Tibial nerve (tissue), 4 donors: ENCODE data around the gene PHF21B. TPM values are rescaled to one million over a fixed set of nuclear protein-coding genes. Genes with fewer than 3 reads are reported as not detected.

Experiments used
- DNase-seq, 2 donors: peaks; one replicate each; pipeline ENCODE4 v3.0.0-alpha.2; 2019; ENCODE audit warnings: low spot score in 2 of 2
- H3K27ac ChIP-seq, 4 donors: fragments of 200-600 bp; sonication (generic) in 3 of 4; one replicate each; pipeline ENCODE4 v1.5.1; 2017 to 2019; ENCODE audit warnings: mild to moderate bottlenecking in 1 of 4
- H3K27me3 ChIP-seq, 2 donors: fragments of 200-600 bp; sonication (generic) in 1 of 2; one replicate each; pipeline versions ENCODE4 v1.5.1 to v1.6.0; 2017 to 2019
- H3K36me3 ChIP-seq, 3 donors: fragments of 200-600 bp; sonication (generic); one replicate each; pipeline ENCODE4 v1.5.1; 2018 to 2019
- H3K4me1 ChIP-seq, 4 donors: fragments of 200-600 bp; sonication (generic) in 3 of 4; one replicate each; pipeline ENCODE4 v1.5.1; 2017 to 2019
- H3K4me3 ChIP-seq, 4 donors: fragments of 200-600 bp; sonication (generic) in 3 of 4; one replicate each; pipeline ENCODE4 v1.5.1; 2017 to 2019; ENCODE audit warnings: mild to moderate bottlenecking in 1 of 4, moderate library complexity in 1 of 4
- H3K9me3 ChIP-seq, 4 donors: fragments of 200-600 bp; sonication (generic) in 3 of 4; one replicate each; pipeline ENCODE4 v1.5.1; 2017 to 2019
- EP300 ChIP-seq, 2 donors: sonication (generic); formaldehyde crosslinking; IDR thresholded peaks; one replicate each; pipeline ENCODE4 v1.6.1; 2017; ENCODE audit warnings: antibody characterized with exemption in 2 of 2, mild to moderate bottlenecking in 1 of 2
- POLR2A ChIP-seq, 2 donors: fragments of 450-650 bp; IDR thresholded peaks; one replicate each; pipeline ENCODE4 v1.6.1; 2017; ENCODE audit warnings: antibody characterized with exemption in 2 of 2, mild to moderate bottlenecking in 2 of 2, moderate library complexity in 2 of 2
- WGBS, 2 donors: methylation state at CpG; one replicate each; pipeline ENCODE4 v1.1.5; 2018; 5-methylcytosine and 5-hydroxymethylcytosine counted together
- total RNA-seq, 4 donors: library from RNA; depleted of rRNA; stranded (reverse); fragments of >200 nt; gene quantifications; one replicate each; pipeline ENCODE4 v1.1.0, GENCODE V29; 2016
- TF ChIP-seq, protein P1 (sequence below), 5 experiments: fragments of 200-600 bp in 3 of 5; fragments of 450-650 bp in 2 of 5; sonication (generic) in 3 of 5; IDR thresholded peaks; one replicate each; pipeline ENCODE4 v1.5.1; 2016 to 2019; ENCODE audit warnings: antibody characterized with exemption in 5 of 5, mild to moderate bottlenecking in 3 of 5, moderate library complexity in 2 of 5

PHF21B gene
- total RNA-seq, 4 donors from 2014 or later, result 0.39 to 4.2 (median 0.90) TPM; not detected in 1

DNA sequence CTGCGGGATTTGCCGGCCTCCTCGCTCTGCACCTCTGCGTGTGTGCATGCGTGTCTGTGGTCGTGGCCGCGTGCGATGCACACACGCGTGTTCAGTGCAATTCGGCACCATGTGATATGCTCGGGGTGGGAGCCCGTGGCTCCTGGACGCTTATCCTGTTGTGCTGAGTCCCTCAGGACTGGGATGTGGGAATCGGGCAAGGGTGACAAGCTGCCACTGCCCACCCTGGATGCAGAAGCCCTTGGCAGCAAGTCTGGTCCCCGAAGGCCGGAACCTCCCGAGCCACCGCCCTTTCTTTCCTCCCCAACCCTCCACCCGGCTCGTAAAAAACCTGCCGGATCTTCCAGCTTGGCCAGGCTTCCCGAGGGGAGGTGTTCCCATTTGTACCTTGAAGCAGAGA lies 128.2 kb downstream of the PHF21B start:
- Histone ChIP-seq H3K27me3 (no peaks in the 10 kb centered on the region), H3K4me3 (no peak overlapping the region), H3K4me1 (no peaks in the 10 kb centered on the region), H3K36me3 (peaks cover 0 to 55% (median 0%) of the 10 kb centered on the region in 3 donors), H3K9me3 (peaks cover 0 to 22% (median 0%) of the 10 kb centered on the region in 4 donors), H3K27ac (no peak overlapping the region)
- no peak for DNase-seq
- TF ChIP-seq EP300 (IDR thresholded peaks at IDR 0.05) (no peak), POLR2A (IDR thresholded peaks at IDR 0.05) (no peak)
- TF ChIP-seq, protein P1, sequence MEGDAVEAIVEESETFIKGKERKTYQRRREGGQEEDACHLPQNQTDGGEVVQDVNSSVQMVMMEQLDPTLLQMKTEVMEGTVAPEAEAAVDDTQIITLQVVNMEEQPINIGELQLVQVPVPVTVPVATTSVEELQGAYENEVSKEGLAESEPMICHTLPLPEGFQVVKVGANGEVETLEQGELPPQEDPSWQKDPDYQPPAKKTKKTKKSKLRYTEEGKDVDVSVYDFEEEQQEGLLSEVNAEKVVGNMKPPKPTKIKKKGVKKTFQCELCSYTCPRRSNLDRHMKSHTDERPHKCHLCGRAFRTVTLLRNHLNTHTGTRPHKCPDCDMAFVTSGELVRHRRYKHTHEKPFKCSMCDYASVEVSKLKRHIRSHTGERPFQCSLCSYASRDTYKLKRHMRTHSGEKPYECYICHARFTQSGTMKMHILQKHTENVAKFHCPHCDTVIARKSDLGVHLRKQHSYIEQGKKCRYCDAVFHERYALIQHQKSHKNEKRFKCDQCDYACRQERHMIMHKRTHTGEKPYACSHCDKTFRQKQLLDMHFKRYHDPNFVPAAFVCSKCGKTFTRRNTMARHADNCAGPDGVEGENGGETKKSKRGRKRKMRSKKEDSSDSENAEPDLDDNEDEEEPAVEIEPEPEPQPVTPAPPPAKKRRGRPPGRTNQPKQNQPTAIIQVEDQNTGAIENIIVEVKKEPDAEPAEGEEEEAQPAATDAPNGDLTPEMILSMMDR (IDR thresholded peaks at IDR 0.05), result no peak
- WGBS, 2 donors, result 85 to 86% methylated on average over 21 to 22 of the region's 24 CpGs

DNA sequence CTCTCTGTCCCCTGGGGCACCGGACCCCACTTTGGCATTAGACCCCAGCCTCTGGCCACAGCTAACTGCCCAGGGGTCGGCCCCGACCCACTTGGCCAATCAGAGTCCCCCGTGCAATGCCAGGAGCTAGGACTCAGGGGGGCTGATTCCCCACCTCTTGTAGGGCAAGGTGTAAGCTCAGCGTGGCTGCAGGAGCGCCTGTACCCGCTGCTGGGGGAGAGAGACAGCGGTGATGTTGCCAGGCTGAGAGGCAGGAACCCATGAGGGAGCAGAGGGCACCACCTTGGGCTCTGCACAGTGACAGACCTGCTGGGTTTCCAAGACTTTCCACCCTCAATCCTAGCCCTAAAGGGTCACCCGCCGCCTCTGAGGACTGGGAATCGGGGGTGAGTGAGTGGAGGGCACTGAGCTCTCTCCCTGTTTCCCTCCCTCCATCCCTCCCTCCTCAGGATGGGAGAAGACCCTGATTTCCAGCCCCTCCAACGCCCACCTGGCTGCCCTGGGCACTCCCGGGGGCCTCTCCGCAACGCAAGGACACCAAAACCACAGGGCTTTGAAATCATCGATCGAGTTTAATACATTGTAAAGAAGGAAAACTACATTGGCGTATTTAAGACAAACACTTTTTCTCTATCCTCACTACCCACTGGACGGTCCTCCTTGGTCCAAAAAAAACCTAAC lies 129.1 kb downstream of the PHF21B start:
- H3K36me3 ChIP-seq, result peaks cover 0 to 53% (median 0%) of the 10 kb centered on the region in 3 donors
- H3K9me3 ChIP-seq, result peaks cover 0 to 25% (median 2%) of the 10 kb centered on the region in 4 donors
- DNase-seq, result no peak
- WGBS, 2 donors, result 91 to 92% methylated on average over 19 of the region's 19 CpGs
- no peaks in the 10 kb centered on the region for H3K4me1 ChIP-seq
- no peak overlapping the region for H3K4me3 ChIP-seq
- H3K27me3 ChIP-seq, result no peaks in the 10 kb centered on the region
- no peak overlapping the region for H3K27ac ChIP-seq
- TF ChIP-seq EP300 (IDR thresholded peaks at IDR 0.05) (no peak), POLR2A (IDR thresholded peaks at IDR 0.05) (no peak)
- TF ChIP-seq, protein P1 (IDR thresholded peaks at IDR 0.05), result no peak

DNA sequence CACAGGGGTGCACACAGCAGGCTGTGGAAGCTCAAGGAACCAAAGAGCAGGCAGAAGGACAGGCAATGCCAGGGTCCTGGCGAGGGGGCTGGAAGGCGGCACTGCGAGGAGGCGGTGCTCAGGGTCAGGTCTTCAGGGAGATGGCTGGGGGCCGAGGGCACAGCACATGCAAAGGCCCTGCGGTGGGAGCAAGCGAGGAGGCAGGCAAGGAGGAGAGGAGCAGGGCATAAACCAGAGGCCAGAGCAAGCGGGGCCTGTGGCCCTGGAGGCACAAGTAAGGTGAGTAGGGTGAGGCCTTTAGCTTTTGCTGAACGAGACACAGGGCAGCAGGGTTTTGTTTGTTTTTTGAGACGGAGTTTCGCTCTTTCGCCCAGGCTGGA lies 130.5 kb downstream of the PHF21B start:
- H3K36me3 ChIP-seq, result peaks cover 0 to 45% (median 0%) of the 10 kb centered on the region in 3 donors
- no peak overlapping the region for H3K4me3 ChIP-seq
- WGBS, 2 donors, result 87 to 93% methylated on average over 12 of the region's 12 CpGs
- no peak for DNase-seq
- H3K9me3 ChIP-seq, result peaks cover 0 to 25% (median 2%) of the 10 kb centered on the region in 4 donors
- H3K27me3 ChIP-seq, result no peaks in the 10 kb centered on the region
- H3K27ac ChIP-seq, result no peak overlapping the region
- no peaks in the 10 kb centered on the region for H3K4me1 ChIP-seq
- no peak for TF ChIP-seq POLR2A (IDR thresholded peaks at IDR 0.05)

DNA sequence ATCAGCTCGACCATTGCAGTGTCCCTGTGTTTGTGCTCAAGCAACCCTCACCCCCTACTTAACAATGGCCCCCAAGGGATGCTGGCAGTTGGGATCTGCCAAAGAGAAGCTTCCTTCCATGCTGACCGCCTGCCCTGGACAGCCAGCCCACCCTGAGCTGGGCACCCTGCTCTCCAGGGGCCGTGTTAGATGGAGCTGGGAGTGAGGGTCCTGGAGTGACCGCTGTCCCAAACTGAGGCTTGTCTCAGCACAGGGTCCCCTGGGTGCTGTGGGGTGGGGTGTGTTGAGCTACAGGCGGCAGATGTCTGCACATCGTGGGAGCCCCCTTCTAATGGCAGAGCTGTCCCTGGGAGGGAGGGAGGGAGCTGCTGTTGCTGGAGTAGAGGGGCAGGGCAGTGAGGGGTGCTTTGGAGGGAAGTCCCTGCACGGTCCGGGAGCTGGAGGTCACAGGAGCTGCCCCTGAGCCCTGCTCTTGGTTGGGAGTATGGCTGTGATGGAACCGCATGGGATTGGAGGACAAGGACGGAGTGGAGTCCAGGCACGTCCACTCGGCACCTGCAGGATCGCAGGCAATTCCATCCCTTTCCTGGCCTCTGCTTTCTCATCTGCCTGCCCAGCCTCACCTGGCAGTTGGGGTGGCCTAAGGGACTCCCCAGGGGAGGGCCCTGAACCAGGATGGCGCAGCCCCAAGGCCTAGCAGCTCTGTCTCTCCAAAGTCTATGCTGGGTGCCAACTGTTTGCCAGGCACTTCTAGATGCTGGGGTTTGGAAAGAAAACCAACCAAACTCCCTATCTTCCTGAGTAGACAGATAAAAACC lies 131.1 kb downstream of the PHF21B start:
- DNase-seq, result no peak
- 87 to 88% methylated on average over 13 of the region's 14 CpGs for WGBS, 2 donors
- TF ChIP-seq, protein P1 (IDR thresholded peaks at IDR 0.05), result no peak
- no peak for TF ChIP-seq POLR2A (IDR thresholded peaks at IDR 0.05)
- TF ChIP-seq EP300 (IDR thresholded peaks at IDR 0.05), result no peak
- Histone ChIP-seq H3K9me3 (peaks cover 0 to 25% (median 2%) of the 10 kb centered on the region in 4 donors), H3K4me3 (no peak overlapping the region), H3K27ac (no peak overlapping the region), H3K36me3 (peaks cover 0 to 45% (median 0%) of the 10 kb centered on the region in 3 donors), H3K27me3 (no peaks in the 10 kb centered on the region), H3K4me1 (no peaks in the 10 kb centered on the region)

DNA sequence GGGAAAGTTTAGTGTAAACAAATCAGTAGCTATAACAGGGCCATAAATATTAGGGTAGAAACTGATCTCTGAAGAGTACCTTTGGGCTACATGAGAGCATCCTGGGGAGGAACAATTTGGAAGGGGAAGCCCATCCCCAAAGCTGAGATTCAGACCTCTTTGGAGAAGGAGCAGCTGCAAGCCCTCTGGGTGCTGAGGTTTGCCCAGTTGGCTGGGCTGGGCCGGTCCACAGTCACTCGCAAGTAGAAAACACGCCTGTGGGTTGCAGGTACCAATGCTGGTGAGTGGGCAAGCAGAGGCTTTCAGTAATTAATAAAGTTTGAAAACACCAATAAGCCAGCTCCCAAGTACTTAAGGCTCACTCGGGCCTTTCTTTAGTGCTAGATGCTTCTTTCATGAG lies 132.9 kb downstream of the PHF21B start:
- no peaks in the 10 kb centered on the region for H3K27me3 ChIP-seq
- H3K4me3 ChIP-seq, result no peak overlapping the region
- H3K9me3 ChIP-seq, result peaks cover 0 to 27% (median 2%) of the 10 kb centered on the region in 4 donors
- TF ChIP-seq, protein P1 (IDR thresholded peaks at IDR 0.05), result no peak
- TF ChIP-seq EP300 (IDR thresholded peaks at IDR 0.05) (no peak), POLR2A (IDR thresholded peaks at IDR 0.05) (no peak)
- H3K27ac ChIP-seq, result no peak overlapping the region
- no peaks in the 10 kb centered on the region for H3K4me1 ChIP-seq
- H3K36me3 ChIP-seq, result peaks cover 0 to 36% (median 0%) of the 10 kb centered on the region in 3 donors
- no peak for DNase-seq
- WGBS, 2 donors, result 95 to 97% methylated on average over 4 of the region's 4 CpGs
